Measurements from ENCODE around the gene NR1H4. TPM values are rescaled to one million over a fixed set of nuclear protein-coding genes. Genes with fewer than 3 reads are reported as not detected.
"Not testable (repeated sequence)": the region's sequence is repeated elsewhere in the genome, so short reads cannot be mapped to it uniquely, and the experiment has no call there.

The NR1H4 gene
- total and polyA plus RNA-seq, 2 of the 8 experiments (the other 6 are each of a cell fraction or from before 2014, with no cell fraction given) = not detected

GRCh38 chr12:100502718-100503117 is 29.1 kb downstream of the NR1H4 start:
- H3K4me1 ChIP-seq (replicated peaks in 1 of 4; ENCODE audit: control insufficient read depth in 3 of 4, insufficient read depth in 4 of 4, low read length in 3 of 4); H3K4me2 ChIP-seq (ENCODE audit: insufficient read depth in 1 of 2, low read depth in 2 of 2, low read length in 2 of 2); H3K79me1 ChIP-seq (ENCODE audit: low read depth, low read length); H2AFZ ChIP-seq (ENCODE audit: low read length); H3K9ac ChIP-seq (replicated peaks in 1 of 4; ENCODE audit: extremely low read depth in 1 of 4, low read depth in 3 of 4, low read length in 3 of 4); H4K91ac ChIP-seq (replicated peaks; ENCODE audit: insufficient read length, low read length); H2AK5ac ChIP-seq (ENCODE audit: low read depth, low read length); H2BK15ac ChIP-seq (ENCODE audit: low read length); H3K27me3 ChIP-seq (replicated peaks in 1 of 4; ENCODE audit: control insufficient read depth in 3 of 4, extremely low read depth in 1 of 4, insufficient read depth in 3 of 4, low read length in 3 of 4); H2BK12ac ChIP-seq (ENCODE audit: low read depth, low read length); H3K18ac ChIP-seq (ENCODE audit: extremely low read depth, low read length); H3K14ac ChIP-seq (ENCODE audit: insufficient read length); H4K20me1 ChIP-seq (replicated peaks in 1 of 2; ENCODE audit: control insufficient read depth in 1 of 2, insufficient read depth in 2 of 2, low read length in 2 of 2); H3K23me2 ChIP-seq (ENCODE audit: low read depth, low read length); H3K79me2 ChIP-seq (ENCODE audit: control insufficient read depth in 1 of 2, insufficient read depth in 2 of 2, low read length in 2 of 2); H3K4me3 ChIP-seq (ENCODE audit: extremely low read depth in 1 of 4, insufficient read depth in 2 of 4, low read depth in 3 of 4, low read length in 4 of 4); H2BK120ac ChIP-seq (replicated peaks; ENCODE audit: low read depth, low read length); H3K56ac ChIP-seq (replicated peaks; ENCODE audit: insufficient read length, low read depth, low read length); H2BK5ac ChIP-seq (ENCODE audit: low read depth, low read length); DNase-seq (ENCODE audit: low read depth in 1 of 2, low spot score in 2 of 2); POLR2A ChIA-PET (ENCODE audit: partially characterized antibody); H4K5ac ChIP-seq (ENCODE audit: insufficient read length, low read depth, low read length); H3K23ac ChIP-seq (ENCODE audit: insufficient read length); H3K27ac ChIP-seq (ENCODE audit: low read depth, low read length); FAIRE-seq; H3K36me3 ChIP-seq (ENCODE audit: control insufficient read depth in 2 of 4, insufficient read depth in 4 of 4, low read length in 3 of 4); H2BK20ac ChIP-seq (ENCODE audit: low read length); H3K9me3 ChIP-seq (ENCODE audit: insufficient read depth in 2 of 2, low read depth in 1 of 2, low read length in 1 of 2); H4K8ac ChIP-seq (ENCODE audit: extremely low read depth, insufficient read depth, low read length); H3K4ac ChIP-seq (replicated peaks; ENCODE audit: insufficient read length, low read depth, low read length): not testable (repeated sequence)
- CTCF ChIA-PET (ENCODE audit: partially characterized antibody) = interaction anchor here (1.3 kb wide), 2 partner anchors 11 to 97 kb away, joined by 4 to 8 read pairs; no protein-coding TSS in a partner anchor
- WGBS, 2 experiments (ENCODE audit: extremely low coverage in 1 of 2, insufficient coverage in 1 of 2, insufficient read length in 1 of 2, insufficient replicate concordance in 2 of 2, low coverage in 1 of 2, low lambda C conversion rate in 2 of 2, missing lambda C conversion rate in 1 of 2) = 96% methylated on average over 4 of the region's 4 CpGs; no CpG with 5 or more reads in 1 of the 2 experiments

Measured in H1 (cell line).